Urinary bladder (tissue), 4 donors: ENCODE measurements around the gene CFAP141. TPM values are rescaled to one million over a fixed set of nuclear protein-coding genes. Genes with fewer than 3 reads are reported as not detected.
"Not testable (repeated sequence)": the region's sequence is repeated elsewhere in the genome, so short reads cannot be mapped to it uniquely, and the experiment has no call there.

ENCODE experiments used
- DNase-seq: peaks from one replicate; pipeline ENCODE4 v3.0.0-alpha.2; 2015; ENCODE audit errors: extremely low spot score
- H3K27ac ChIP-seq: one replicate; pipeline ENCODE4 v1.5.1; 2013; ENCODE audit warnings: low read depth, mild to moderate bottlenecking, moderate library complexity
- H3K36me3 ChIP-seq: one replicate; pipeline ENCODE4 v1.6.1; 2013; ENCODE audit warnings: mild to moderate bottlenecking, moderate library complexity; ENCODE audit not compliant: insufficient read depth
- H3K4me1 ChIP-seq: one replicate; pipeline ENCODE4 v1.6.1; 2013; ENCODE audit warnings: mild to moderate bottlenecking, moderate library complexity; ENCODE audit not compliant: insufficient read depth
- H3K4me3 ChIP-seq: one replicate; pipeline ENCODE4 v1.5.1; 2013; ENCODE audit warnings: low read depth, low read length
- WGBS: extraction: QIAGEN DNeasy Blood & Tissue Kit; methylation state at CpG from one replicate; pipeline ENCODE4 v1.1.7; 2013; 5-methylcytosine and 5-hydroxymethylcytosine counted together
- polyA plus RNA-seq: library from polyadenylated mRNA; stranded (reverse); fragments of 200-250 nt; gene quantifications from one replicate; pipeline ENCODE4 v1.2.3, GENCODE V29; 2013
- total RNA-seq: library from RNA; depleted of rRNA; stranded (reverse); fragments of >200 nt; gene quantifications from one replicate; pipeline ENCODE4 v1.2.3, GENCODE V29; 2014
- donor health status: healthy with polysubstance abuse.
- donor health status: healthy.

CFAP141 gene
- total and polyA plus RNA-seq, 2 donors = not detected

- H3K4me1 ChIP-seq = peaks cover 2% of the 10 kb centered on the region
Observed at GRCh38 chr1:154221278-154222001, 15.3 kb upstream of the CFAP141 start.

GRCh38 chr1:154220970-154221277, 14.8 kb upstream of the CFAP141 start:
- Histone ChIP-seq H3K4me1 (peaks cover 2% of the 10 kb centered on the region), H3K4me3 (peak overlapping the region; percentile 91), H3K27ac (peak overlapping the region; percentile 99), H3K36me3 (peaks cover 2% of the 10 kb centered on the region)
- no peak for DNase-seq
- under 1% methylated on average over 33 of the region's 33 CpGs for WGBS

More at GRCh38 chr1:154221278-154222001, 15.3 kb upstream of the CFAP141 start:
- peak overlapping the region; percentile 91 for H3K4me3 ChIP-seq
- peaks cover 2% of the 10 kb centered on the region for H3K36me3 ChIP-seq
- peak overlapping the region; percentile 99 for H3K27ac ChIP-seq
- under 1% methylated on average over 28 of the region's 28 CpGs for WGBS
- peak; percentile 13 for DNase-seq

GRCh38 chr1:154220071-154220969, 14.2 kb upstream of the CFAP141 start, which contains the start of gene UBAP2L:
Gene UBAP2L, plus strand, starts transcription at chr1:154220955. Its CDS starts 4,169 bp downstream, at chr1:154225124.
- Histone ChIP-seq H3K4me1 (peaks cover 2% of the 10 kb centered on the region), H3K36me3 (peaks cover 2% of the 10 kb centered on the region), H3K27ac (peak within 1 kb of the TSS; percentile 99), H3K4me3 (peak within 1 kb of the TSS; percentile 91)
- WGBS = under 1% methylated on average over 73 of the region's 73 CpGs
- DNase-seq = peak; percentile 95

- 18% methylated on average over 5 of the region's 5 CpGs for WGBS
- H3K4me1 ChIP-seq = peaks cover 2% of the 10 kb centered on the region
- H3K36me3 ChIP-seq = peaks cover 2% of the 10 kb centered on the region
- DNase-seq = no peak
- H3K27ac ChIP-seq = peak overlapping the region; percentile 18
- peak overlapping the region; percentile 66 for H3K4me3 ChIP-seq
Observed at GRCh38 chr1:154219541-154219940, 13.4 kb upstream of the CFAP141 start.

- 45% methylated on average over 3 of the region's 3 CpGs for WGBS
- Histone ChIP-seq H3K27ac (no peak overlapping the region), H3K4me3 (no peak overlapping the region), H3K36me3 (peaks cover 4% of the 10 kb centered on the region), H3K4me1 (peaks cover 2% of the 10 kb centered on the region)
- no peak for DNase-seq
Observed at GRCh38 chr1:154218545-154218944, 12.4 kb upstream of the CFAP141 start.

GRCh38 chr1:154213274-154213673, 7.1 kb upstream of the CFAP141 start:
- peaks cover 14% of the 10 kb centered on the region for H3K36me3 ChIP-seq

GRCh38 chr1:154212083-154212482, 6.0 kb upstream of the CFAP141 start:
- WGBS = 96% methylated on average over 10 of the region's 10 CpGs
- Histone ChIP-seq H3K27ac (no peak overlapping the region), H3K36me3 (peaks cover 16% of the 10 kb centered on the region), H3K4me1 (no peaks in the 10 kb centered on the region), H3K4me3 (no peak overlapping the region)
- no peak for DNase-seq

More at GRCh38 chr1:154213274-154213673, 7.1 kb upstream of the CFAP141 start:
- H3K4me1 ChIP-seq = no peaks in the 10 kb centered on the region
- no peak overlapping the region for H3K27ac ChIP-seq
- H3K4me3 ChIP-seq = no peak overlapping the region
- 85% methylated on average over 1 of the region's 1 CpG for WGBS
- no peak for DNase-seq

GRCh38 chr1:154208677-154209388, 2.7 kb upstream of the CFAP141 start:
- Histone ChIP-seq H3K27ac (no peak overlapping the region), H3K36me3 (peaks cover 20% of the 10 kb centered on the region), H3K4me1 (no peaks in the 10 kb centered on the region), H3K4me3 (no peak overlapping the region)
- DNase-seq = no peak
- 92% methylated on average over 5 of the region's 5 CpGs for WGBS

- 85% methylated on average over 9 of the region's 9 CpGs for WGBS
- Histone ChIP-seq H3K27ac (no peak overlapping the region), H3K36me3 (peaks cover 13% of the 10 kb centered on the region), H3K4me1 (no peaks in the 10 kb centered on the region), H3K4me3 (no peak overlapping the region)
- DNase-seq = no peak
Observed at GRCh38 chr1:154207262-154207661, 1.1 kb upstream of the CFAP141 start.

- H3K4me3 ChIP-seq, DNase-seq, H3K36me3 ChIP-seq, H3K27ac ChIP-seq, H3K4me1 ChIP-seq: not testable (repeated sequence)
- WGBS = 94% methylated on average over 11 of the region's 11 CpGs
Observed at GRCh38 chr1:154205778-154206177, 355 bp downstream of the CFAP141 start.

GRCh38 chr1:154199563-154199879, 6.6 kb downstream of the CFAP141 start:
- H3K27ac ChIP-seq = no peak overlapping the region
- no peaks in the 10 kb centered on the region for H3K4me1 ChIP-seq
- DNase-seq = no peak
- no peaks in the 10 kb centered on the region for H3K36me3 ChIP-seq
- H3K4me3 ChIP-seq = no peak overlapping the region
- WGBS = 86% methylated on average over 3 of the region's 3 CpGs

- no peaks in the 10 kb centered on the region for H3K4me1 ChIP-seq
- DNase-seq = peak; percentile 45
- WGBS = 9% methylated on average over 5 of the region's 5 CpGs
- H3K27ac ChIP-seq = no peak overlapping the region
- no peak overlapping the region for H3K4me3 ChIP-seq
- no peaks in the 10 kb centered on the region for H3K36me3 ChIP-seq
Observed at GRCh38 chr1:154198756-154199562, 7.2 kb downstream of the CFAP141 start.

GRCh38 chr1:154193821-154194220, 12.3 kb downstream of the CFAP141 start:
- no peak overlapping the region for H3K4me3 ChIP-seq
- DNase-seq = no peak

More at GRCh38 chr1:154193821-154194220, 12.3 kb downstream of the CFAP141 start:
- H3K27ac ChIP-seq = no peak overlapping the region
- H3K4me1 ChIP-seq = no peaks in the 10 kb centered on the region
- H3K36me3 ChIP-seq = no peaks in the 10 kb centered on the region
- 62% methylated on average over 8 of the region's 8 CpGs for WGBS
